PC-9 (cell line): Measurements from ENCODE around the gene ASB13. TPM values are rescaled to one million over a fixed set of nuclear protein-coding genes. Genes with fewer than 3 reads are reported as not detected.
A peak's percentile ranks its signal among the peaks of the same experiment; 100 is the strongest.

Experiments used
- BruUV-seq: library from RNA; stranded (reverse); fragments of 400-500 nt; replicated peaks from 2 replicates; lab custom pipeline; 2021; lab: Mats Ljungman, UMichigan
- CTCF ChIA-PET: fragments of 300-600 bp; sonication (Branson Sonifier 250); formaldehyde crosslinking; loops from one replicate; lab custom pipeline; 2022; ENCODE audit warnings: antibody characterized with exemption; lab: Charles Lee
- POLR2A ChIA-PET: fragments of 300-600 bp; sonication (Branson Sonifier 250); formaldehyde crosslinking; loops from one replicate; lab custom pipeline; 2022; ENCODE audit warnings: antibody characterized with exemption; ENCODE audit not compliant: unreplicated experiment; lab: Charles Lee
- DNase-seq, 2 experiments: peaks; one replicate each; pipeline versions ENCODE4 v3.0.0 to v3.0.0-alpha.2; 2015 to 2022; ENCODE audit warnings: mixed read lengths in 1 of 2
- H2AFZ ChIP-seq: fragments of 200-600 bp; sonication (generic); 2 replicates; pipeline ENCODE4 v1.8.1; 2017; ENCODE audit warnings: antibody characterized with exemption
- H3F3A ChIP-seq: fragments of 200-600 bp; sonication (generic); 2 replicates; pipeline ENCODE4 v1.8.1; 2017; ENCODE audit warnings: antibody characterized with exemption, mild to moderate bottlenecking, low read depth; ENCODE audit not compliant: insufficient read depth
- H3K27ac ChIP-seq: fragments of 200-600 bp; sonication (generic); 2 replicates; pipeline ENCODE4 v1.6.1; 2016; ENCODE audit warnings: mixed run types
- H3K27me3 ChIP-seq: fragments of 200-600 bp; sonication (generic); 2 replicates; pipeline ENCODE4 v1.6.1; 2016; ENCODE audit warnings: low read depth, mixed run types; ENCODE audit not compliant: insufficient read depth
- H3K36me3 ChIP-seq: fragments of 200-600 bp; sonication (generic); 2 replicates; pipeline ENCODE4 v1.6.1; 2016; ENCODE audit warnings: low read depth, mixed run types
- H3K4me1 ChIP-seq: fragments of 200-600 bp; sonication (generic); replicated peaks from 2 replicates; pipeline ENCODE4 v1.6.1; 2016; ENCODE audit warnings: mixed run types; ENCODE audit not compliant: insufficient read depth
- H3K4me2 ChIP-seq: fragments of 200-600 bp; sonication (generic); 2 replicates; pipeline ENCODE4 v1.6.1; 2017; ENCODE audit warnings: mixed run types
- H3K4me3 ChIP-seq: fragments of 200-600 bp; sonication (generic); 2 replicates; pipeline ENCODE4 v1.6.1; 2016; ENCODE audit warnings: mixed run types
- H3K79me2 ChIP-seq: fragments of 200-600 bp; sonication (generic); 2 replicates; pipeline ENCODE4 v1.6.1; 2017; ENCODE audit warnings: low read depth, mixed run types
- H3K9me2 ChIP-seq: fragments of 200-600 bp; sonication (generic); 2 replicates; pipeline ENCODE4 v1.8.1; 2017; ENCODE audit warnings: mild to moderate bottlenecking; ENCODE audit not compliant: insufficient read depth
- H3K9me3 ChIP-seq: fragments of 200-600 bp; sonication (generic); 2 replicates; pipeline ENCODE4 v1.8.1; 2016; ENCODE audit warnings: low read depth; ENCODE audit not compliant: insufficient read depth
- H4K20me1 ChIP-seq: fragments of 200-600 bp; sonication (generic); 2 replicates; pipeline ENCODE4 v1.8.1; 2017; ENCODE audit not compliant: insufficient read depth
- CTCF ChIP-seq: fragments of 200-600 bp; sonication (generic); conservative IDR thresholded peaks from 2 replicates; pipeline ENCODE4 v1.6.1; 2017; ENCODE audit warnings: mixed run types, antibody characterized with exemption, mild to moderate bottlenecking, moderate library complexity
- EZH2 ChIP-seq: fragments of 200-600 bp; sonication (generic); IDR thresholded peaks from 2 replicates; pipeline ENCODE4 v1.8.0; 2017; ENCODE audit warnings: antibody characterized with exemption, low read depth
- intact Hi-C: fragments of 100-400 bp; cut with micrococcal nuclease; formaldehyde crosslinking; loops from one replicate; pipeline ENCODE4 v1.10.0; 2022; ENCODE audit not compliant: unreplicated experiment
- total RNA-seq: library from RNA; stranded (reverse); gene quantifications from 2 replicates; pipeline ENCODE4 v1.2.3, GENCODE V29; 2021

Gene ASB13
- total RNA-seq, 1 experiment from 2014 or later: 22.2 TPM

GRCh38 chr10:5688587-5688986, 22.2 kb upstream of the ASB13 start:
- Histone ChIP-seq H2AFZ (no peak overlapping the region), H3K9me2 (no peaks in the 10 kb centered on the region), H3K4me3 (no peak overlapping the region), H4K20me1 (peaks cover 11% of the 10 kb centered on the region), H3K79me2 (peaks cover 85% of the 10 kb centered on the region), H3K36me3 (no peaks in the 10 kb centered on the region), H3K4me1 (no peaks in the 10 kb centered on the region; the same call in 1 of the 2 replicates), H3K9me3 (peaks cover 4% of the 10 kb centered on the region; the same call in 1 of the 2 replicates), H3K4me2 (no peak overlapping the region), H3K27me3 (no peaks in the 10 kb centered on the region), H3K27ac (no peak overlapping the region), H3F3A (peaks cover 3% of the 10 kb centered on the region; the same call in 1 of the 2 replicates)
- CTCF ChIA-PET: interaction anchor here (0.6 kb wide), 1 partner anchor 366 kb away, joined by 4 read pairs; no protein-coding TSS in a partner anchor
- POLR2A ChIA-PET: no interaction called here
- TF ChIP-seq CTCF: no peak
- TF ChIP-seq EZH2: no peak
- DNase-seq: no peak
- intact Hi-C loops: loop anchor here (10.0 kb wide), 1 partner anchor 186 kb away; no protein-coding TSS in a partner anchor
- no TSS peak for BruUV-seq

DNA sequence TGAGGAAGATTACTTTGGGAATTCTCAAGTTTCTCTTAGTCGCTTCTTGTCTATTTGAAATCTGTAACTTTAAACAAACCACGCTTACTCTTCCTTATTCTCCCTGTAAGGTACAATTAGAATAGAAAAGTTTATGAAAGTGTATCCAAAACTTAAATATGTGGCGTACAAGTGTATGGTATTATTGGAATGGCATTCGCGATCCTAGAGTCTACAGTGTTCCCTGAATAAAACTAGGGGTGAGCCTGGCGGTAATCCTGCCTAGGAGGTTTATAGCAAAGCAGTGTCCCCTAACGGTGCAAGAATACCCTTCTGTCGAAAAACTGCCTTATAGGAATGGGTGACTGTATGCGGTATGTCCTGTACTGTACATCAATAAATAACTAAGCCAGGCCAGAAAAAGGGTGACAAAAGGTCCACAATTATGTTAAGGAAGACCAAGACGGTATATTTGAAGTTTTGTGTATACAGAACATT, 19.4 kb upstream of the ASB13 start:
- Histone ChIP-seq H3K27me3 (no peaks in the 10 kb centered on the region), H3K36me3 (no peaks in the 10 kb centered on the region), H3K4me1 (no peaks in the 10 kb centered on the region; the same call in 1 of the 2 replicates), H3K4me3 (peak overlapping the region; percentile 92), H3K27ac (peak overlapping the region; percentile 53), H3F3A (peaks cover 3% of the 10 kb centered on the region; the same call in 1 of the 2 replicates), H3K9me3 (peaks cover 4% of the 10 kb centered on the region; the same call in 1 of the 2 replicates), H3K9me2 (no peaks in the 10 kb centered on the region; the same call in 1 of the 2 replicates), H2AFZ (peak overlapping the region; percentile 83; the same call in 1 of the 2 replicates), H3K79me2 (peaks cover 58% of the 10 kb centered on the region), H3K4me2 (peak overlapping the region; percentile 87), H4K20me1 (peaks cover 11% of the 10 kb centered on the region)
- BruUV-seq: no TSS peak
- ChIA-PET POLR2A (no interaction called here), CTCF (no interaction called here)
- intact Hi-C loops: loop anchor here (2.0 to 10.0 kb wide), 2 partner anchors 189 to 237 kb away; no protein-coding TSS in a partner anchor
- DNase-seq: peak in 1 of 2 experiments; percentile 14
- no peak for TF ChIP-seq EZH2
- 0 out of 2 replicates have a peak, but pooled peaks have one; percentile 4 for TF ChIP-seq CTCF

- Histone ChIP-seq H3K4me3 (peak overlapping the region; percentile 92), H2AFZ (peak overlapping the region; percentile 83), H3K27ac (peak overlapping the region; percentile 53), H3K9me3 (peaks cover 4% of the 10 kb centered on the region; the same call in 1 of the 2 replicates), H4K20me1 (peaks cover 11% of the 10 kb centered on the region), H3K4me2 (peak overlapping the region; percentile 87), H3K27me3 (no peaks in the 10 kb centered on the region), H3K79me2 (peaks cover 52% of the 10 kb centered on the region), H3F3A (peaks cover 3% of the 10 kb centered on the region; the same call in 1 of the 2 replicates), H3K4me1 (no peaks in the 10 kb centered on the region; the same call in 1 of the 2 replicates), H3K9me2 (no peaks in the 10 kb centered on the region; the same call in 1 of the 2 replicates), H3K36me3 (no peaks in the 10 kb centered on the region)
- CTCF ChIA-PET: interaction anchor here (0.6 kb wide), 1 partner anchor 1840 kb away, joined by 3 read pairs; no protein-coding TSS in a partner anchor
- TF ChIP-seq EZH2 (no peak), CTCF (peak; percentile 45; the same call in 1 of the 2 replicates)
- POLR2A ChIA-PET: interaction anchor here (0.6 to 0.8 kb wide), 4 partner anchors 8 to 240 kb away, joined by 3 to 6 read pairs (median 4); no protein-coding TSS in a partner anchor
- TSS peak; percentile 46 for BruUV-seq
- peak; percentile 48 to 56 for DNase-seq
- intact Hi-C loops: loop anchor here (2.0 to 10.0 kb wide), 2 partner anchors 190 to 236 kb away; no protein-coding TSS in a partner anchor
These were observed 18.8 kb upstream of the ASB13 start for GRCh38 chr10:5684971-5685763.
